Measurements from ENCODE around the gene RAD51B.

GRCh38 chr14:68675233-68675577 lies 855.6 kb downstream of the RAD51B start:
- TF ChIP-seq EZH2 (IDR thresholded peaks at IDR 0.05) (no peak), POLR2AphosphoS5 (IDR thresholded peaks at IDR 0.05; ENCODE audit: borderline replicate concordance, low read depth, low read length) (no peak)
